ENCODE results near the gene RAB14. TPM values are rescaled to one million over a fixed set of nuclear protein-coding genes. Genes with fewer than 3 reads are reported as not detected.
A peak's percentile ranks its signal among the peaks of the same experiment; 100 is the strongest.
"Not testable (repeated sequence)": the region's sequence is repeated elsewhere in the genome, so short reads cannot be mapped to it uniquely, and the experiment has no call there.

The RAB14 gene
- total RNA-seq, 1 experiment from 2014 or later = 25.4 TPM

- peak; percentile 67 for DNase-seq (ENCODE audit: low read depth)
Observed at GRCh38 chr9:121156263-121156731, 45.4 kb downstream of the RAB14 start.

- DNase-seq (ENCODE audit: low read depth) = peak; percentile 36
Observed at GRCh38 chr9:121154782-121155181, 46.9 kb downstream of the RAB14 start.

- no peak for DNase-seq (ENCODE audit: low read depth)
Observed at GRCh38 chr9:121153642-121154041, 48.0 kb downstream of the RAB14 start.

GRCh38 chr9:121150188-121150587 is 51.5 kb downstream of the RAB14 start:
- no peak for DNase-seq (ENCODE audit: low read depth)

- DNase-seq (ENCODE audit: low read depth) = no peak
Observed at GRCh38 chr9:121144482-121144881, 57.2 kb downstream of the RAB14 start.

GRCh38 chr9:121143771-121144170 is 57.9 kb downstream of the RAB14 start:
- no peak for DNase-seq (ENCODE audit: low read depth)

GRCh38 chr9:121141706-121142105 is 60.0 kb downstream of the RAB14 start:
- no peak for DNase-seq (ENCODE audit: low read depth)

GRCh38 chr9:121141306-121141705 is 60.4 kb downstream of the RAB14 start:
- DNase-seq (ENCODE audit: low read depth) = no peak

GRCh38 chr9:121140162-121140561 is 61.5 kb downstream of the RAB14 start:
- DNase-seq (ENCODE audit: low read depth) = no peak

GRCh38 chr9:121138973-121139372 is 62.7 kb downstream of the RAB14 start:
- DNase-seq (ENCODE audit: low read depth) = no peak

GRCh38 chr9:121138561-121138960 is 63.1 kb downstream of the RAB14 start:
- no peak for DNase-seq (ENCODE audit: low read depth)

- no peak for DNase-seq (ENCODE audit: low read depth)
Observed at GRCh38 chr9:121135642-121136041, 66.0 kb downstream of the RAB14 start.

- DNase-seq (ENCODE audit: low read depth) = peak; percentile 7
Observed at GRCh38 chr9:121133104-121133816, 68.4 kb downstream of the RAB14 start.

GRCh38 chr9:121129384-121129783 is 72.3 kb downstream of the RAB14 start:
- not testable (repeated sequence) for DNase-seq (ENCODE audit: low read depth)

Other genes with a start within 250 kb of the RAB14 start
- 0.45 and 0.69 TPM in 2 replicates for gene C5, start 151.6 kb downstream of the RAB14 start, total RNA-seq (2014; rRNA removed; shearing (Covaris generic))
- gene CNTRL, start 126.9 kb downstream of the RAB14 start, total RNA-seq (2014; rRNA removed; shearing (Covaris generic)) = 21.4 and 21.5 TPM in 2 replicates
- 94.4 and 95.2 TPM in 2 replicates for gene GSN, start 66.3 kb upstream of the RAB14 start, total RNA-seq (2014; rRNA removed; shearing (Covaris generic))
- gene STOM, start 168.4 kb upstream of the RAB14 start, total RNA-seq (2014; rRNA removed; shearing (Covaris generic)) = 24.6 and 29.5 TPM in 2 replicates

Measured in Daoy (cell line).